Upper lobe of left lung (tissue), 6 donors: ENCODE data around the gene MAMLD1. TPM values are rescaled to one million over a fixed set of nuclear protein-coding genes. Genes with fewer than 3 reads are reported as not detected.

ENCODE experiments used
- ATAC-seq, 2 donors: fragments of 200-7000 bp; cut with Tn5 transposase; one replicate each; pipeline ENCODE4 v1.9.1; 2022; ENCODE audit warnings: mild to moderate bottlenecking in 2 of 2, moderate library complexity in 2 of 2; ENCODE audit not compliant: low FRiP score in 2 of 2
- DNase-seq, 2 donors: peaks; one replicate each; pipeline ENCODE4 v3.0.0-alpha.2; 2019 to 2020
- H3K27ac ChIP-seq, 4 donors: fragments of 200-600 bp; sonication (generic); one replicate each; pipeline ENCODE4 v1.5.1; 2016 to 2019
- H3K27me3 ChIP-seq, 4 donors: fragments of 200-600 bp; sonication (generic); one replicate each; pipeline ENCODE4 v1.5.1; 2017 to 2019
- H3K36me3 ChIP-seq, 4 donors: fragments of 200-600 bp; sonication (generic); one replicate each; pipeline ENCODE4 v1.5.1; 2016 to 2019
- H3K4me1 ChIP-seq, 4 donors: fragments of 200-600 bp; sonication (generic); one replicate each; pipeline ENCODE4 v1.5.1; 2018 to 2019
- H3K4me3 ChIP-seq, 4 donors: fragments of 200-600 bp; sonication (generic); one replicate each; pipeline ENCODE4 v1.5.1; 2017 to 2019; ENCODE audit warnings: mild to moderate bottlenecking in 2 of 4, moderate library complexity in 1 of 4
- H3K9me3 ChIP-seq, 4 donors: fragments of 200-600 bp; sonication (generic); one replicate each; pipeline ENCODE4 v1.5.1; 2018 to 2019
- CTCF ChIP-seq, 6 experiments: fragments of 450-650 bp in 4 of 6; fragments of 200-600 bp in 2 of 6; sonication (generic) in 2 of 6; IDR thresholded peaks; one replicate each; pipeline ENCODE4 v1.5.1; 2016 to 2019; ENCODE audit warnings: antibody characterized with exemption in 6 of 6
- EP300 ChIP-seq, 4 donors: sonication (generic); formaldehyde crosslinking; IDR thresholded peaks; one replicate each; pipeline ENCODE4 v1.5.1; 2017; ENCODE audit warnings: antibody characterized with exemption in 4 of 4, control low read depth in 2 of 4
- POLR2A ChIP-seq, 4 donors: fragments of 450-650 bp; IDR thresholded peaks; one replicate each; pipeline ENCODE4 v1.5.1; 2016 to 2017; ENCODE audit warnings: antibody characterized with exemption in 4 of 4, mild to moderate bottlenecking in 2 of 4
- POLR2AphosphoS5 ChIP-seq, 2 donors: sonication (generic); formaldehyde crosslinking; IDR thresholded peaks; one replicate each; pipeline ENCODE4 v1.5.1; 2017; ENCODE audit warnings: antibody characterized with exemption in 2 of 2
- WGBS, 2 donors: methylation state at CpG; one replicate each; pipeline ENCODE4 v1.1.5; 2017 to 2018; 5-methylcytosine and 5-hydroxymethylcytosine counted together
- total RNA-seq, 6 donors: library from RNA; depleted of rRNA in 4 of 6; stranded (reverse); fragments of >200 nt in 4 of 6; gene quantifications; one replicate each; pipeline versions ENCODE4 v1.1.0 to v1.2.1, GENCODE V29; 2016 to 2021
- donor health status: DM: no; HTN: no; CAD: no; lungs with moderate emphysema.
- donor health status: DM: no; HTN: yes; CAD: no; lungs with severe emphysema.

The MAMLD1 gene
- total RNA-seq, 6 donors from 2014 or later = 1.1 to 7.8 (median 3.7) TPM

- no peaks in the 10 kb centered on the region for H3K36me3 ChIP-seq
- DNase-seq (no peak), ATAC-seq (no peak)
- H3K4me1 ChIP-seq = peaks cover 5 to 11% (median 9%) of the 10 kb centered on the region in 4 donors
- TF ChIP-seq CTCF (IDR thresholded peaks at IDR 0.05) = no peak
- TF ChIP-seq POLR2AphosphoS5 (IDR thresholded peaks at IDR 0.05) = no peak
- no peak for TF ChIP-seq POLR2A (IDR thresholded peaks at IDR 0.05)
- TF ChIP-seq EP300 (IDR thresholded peaks at IDR 0.05) = no peak
- no peak overlapping the region for H3K4me3 ChIP-seq
- no peaks in the 10 kb centered on the region for H3K27me3 ChIP-seq
- H3K9me3 ChIP-seq = no peaks in the 10 kb centered on the region
- 79% methylated on average over 14 of the region's 14 CpGs; no CpG with 5 or more reads in 1 of the 2 donors for WGBS, 2 donors
- no peak overlapping the region for H3K27ac ChIP-seq
These were observed 149.4 kb downstream of the MAMLD1 start for GRCh38 chrX:150512461-150512901.

DNA sequence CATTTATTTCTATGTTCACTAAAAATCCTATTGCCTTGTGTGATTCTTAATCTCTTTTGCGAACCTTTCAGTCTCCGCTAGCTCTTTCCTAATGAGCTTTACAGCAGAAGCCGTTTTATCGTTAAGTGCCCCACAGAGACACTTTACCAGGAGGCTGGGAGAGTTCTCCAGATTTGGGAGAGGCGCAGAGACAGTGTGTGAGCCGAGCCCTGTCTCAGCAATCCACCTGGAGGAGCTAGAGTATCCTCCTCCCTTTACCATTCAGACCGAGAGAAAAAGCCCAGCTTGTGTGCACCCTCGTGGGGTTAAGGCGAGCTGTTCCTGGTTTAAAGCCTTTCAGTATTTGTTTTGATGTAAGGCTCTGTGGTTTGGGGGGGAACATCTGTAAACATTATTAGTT, 150.4 kb downstream of the MAMLD1 start:
- Histone ChIP-seq H3K27ac (no peak overlapping the region), H3K9me3 (no peaks in the 10 kb centered on the region), H3K27me3 (no peaks in the 10 kb centered on the region), H3K4me1 (peaks cover 3 to 5% (median 4%) of the 10 kb centered on the region in 4 donors), H3K36me3 (no peaks in the 10 kb centered on the region), H3K4me3 (no peak overlapping the region)
- ATAC-seq (no peak), DNase-seq (no peak)
- WGBS, 2 donors = 54 to 64% methylated on average over 9 of the region's 9 CpGs
- TF ChIP-seq POLR2AphosphoS5 (IDR thresholded peaks at IDR 0.05) (no peak), POLR2A (IDR thresholded peaks at IDR 0.05) (no peak), EP300 (IDR thresholded peaks at IDR 0.05) (no peak), CTCF (IDR thresholded peaks at IDR 0.05) (no peak)

DNA sequence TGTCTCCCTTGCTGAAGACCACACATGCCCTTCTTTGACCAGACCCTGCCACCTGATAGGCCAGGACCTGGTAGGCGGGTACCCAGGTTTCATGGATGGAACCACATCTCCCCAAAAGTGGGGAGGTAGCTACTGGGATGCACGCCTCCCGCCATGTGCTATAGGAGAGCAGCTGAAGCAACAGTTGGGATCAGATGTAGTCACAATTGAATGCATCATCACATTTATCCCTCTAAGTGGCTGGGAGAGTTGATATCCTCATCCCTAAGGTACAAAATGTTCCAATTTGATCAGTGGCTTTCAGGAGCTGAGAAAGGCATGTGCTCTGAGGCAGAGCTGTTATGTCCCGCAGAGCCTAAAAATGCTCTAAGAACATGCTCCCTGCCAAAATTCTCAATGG, 151.3 kb downstream of the MAMLD1 start:
- no peak for ATAC-seq
- TF ChIP-seq POLR2AphosphoS5 (IDR thresholded peaks at IDR 0.05) (no peak), CTCF (IDR thresholded peaks at IDR 0.05) (no peak), POLR2A (IDR thresholded peaks at IDR 0.05) (no peak), EP300 (IDR thresholded peaks at IDR 0.05) (no peak)
- H3K27ac ChIP-seq = no peak overlapping the region
- H3K4me3 ChIP-seq = no peak overlapping the region
- H3K9me3 ChIP-seq = no peaks in the 10 kb centered on the region
- DNase-seq = no peak
- H3K36me3 ChIP-seq = no peaks in the 10 kb centered on the region
- H3K27me3 ChIP-seq = no peaks in the 10 kb centered on the region
- 92% methylated on average over 4 of the region's 4 CpGs; no CpG with 5 or more reads in 1 of the 2 donors for WGBS, 2 donors
- peaks cover 0 to under 1% (median under 1%) of the 10 kb centered on the region in 4 donors for H3K4me1 ChIP-seq

DNA sequence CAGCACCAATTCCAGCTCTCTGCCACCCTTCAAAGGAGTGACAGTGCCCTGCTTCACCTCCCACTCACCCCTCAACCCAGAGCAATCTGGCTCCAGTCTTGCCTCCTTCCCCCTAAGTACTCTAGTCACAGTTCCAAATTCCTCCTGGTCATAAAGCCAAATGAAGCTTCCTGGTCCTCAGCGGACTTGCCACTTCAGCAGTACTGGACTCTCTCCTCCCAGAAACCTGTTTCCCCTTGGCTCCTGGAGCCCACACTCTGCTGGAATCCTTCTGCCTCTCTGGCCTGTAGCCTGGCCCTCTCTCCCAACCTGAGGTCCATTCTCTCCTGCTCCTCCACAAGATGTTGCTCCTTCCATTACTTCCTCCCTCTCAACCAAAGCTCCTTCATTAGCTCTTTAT, 152.7 kb downstream of the MAMLD1 start:
- no peak for DNase-seq
- Histone ChIP-seq H3K4me1 (no peaks in the 10 kb centered on the region), H3K36me3 (no peaks in the 10 kb centered on the region), H3K27ac (no peak overlapping the region), H3K9me3 (no peaks in the 10 kb centered on the region), H3K4me3 (no peak overlapping the region), H3K27me3 (no peaks in the 10 kb centered on the region)
- TF ChIP-seq EP300 (IDR thresholded peaks at IDR 0.05) = no peak
- no peak for TF ChIP-seq POLR2A (IDR thresholded peaks at IDR 0.05)
- no peak for TF ChIP-seq CTCF (IDR thresholded peaks at IDR 0.05)
- TF ChIP-seq POLR2AphosphoS5 (IDR thresholded peaks at IDR 0.05) = no peak
- ATAC-seq = no peak
- WGBS, 2 donors = 57 to 71% methylated on average over 1 of the region's 1 CpG

GRCh38 chrX:150517303-150517910, 154.3 kb downstream of the MAMLD1 start:
- ATAC-seq (no peak), DNase-seq (no peak)
- Histone ChIP-seq H3K27me3 (no peaks in the 10 kb centered on the region), H3K9me3 (no peaks in the 10 kb centered on the region), H3K4me3 (no peak overlapping the region), H3K4me1 (no peaks in the 10 kb centered on the region), H3K27ac (no peak overlapping the region), H3K36me3 (no peaks in the 10 kb centered on the region)
- TF ChIP-seq POLR2AphosphoS5 (IDR thresholded peaks at IDR 0.05) = no peak
- TF ChIP-seq CTCF (IDR thresholded peaks at IDR 0.05) = no peak
- no peak for TF ChIP-seq POLR2A (IDR thresholded peaks at IDR 0.05)
- no peak for TF ChIP-seq EP300 (IDR thresholded peaks at IDR 0.05)
- 72 to 100% methylated on average over 1 to 4 of the region's 4 CpGs for WGBS, 2 donors
